Measurements from ENCODE around the gene LRRFIP1. TPM values are rescaled to one million over a fixed set of nuclear protein-coding genes. Genes with fewer than 3 reads are reported as not detected.
A peak's percentile ranks its signal among the peaks of the same experiment; 100 is the strongest.

LRRFIP1 gene
- total and polyA plus RNA-seq, 2 of the 13 experiments (the other 11 are each of a cell fraction or from before 2014, with no cell fraction given): 15.9 to 40.5 TPM

DNA sequence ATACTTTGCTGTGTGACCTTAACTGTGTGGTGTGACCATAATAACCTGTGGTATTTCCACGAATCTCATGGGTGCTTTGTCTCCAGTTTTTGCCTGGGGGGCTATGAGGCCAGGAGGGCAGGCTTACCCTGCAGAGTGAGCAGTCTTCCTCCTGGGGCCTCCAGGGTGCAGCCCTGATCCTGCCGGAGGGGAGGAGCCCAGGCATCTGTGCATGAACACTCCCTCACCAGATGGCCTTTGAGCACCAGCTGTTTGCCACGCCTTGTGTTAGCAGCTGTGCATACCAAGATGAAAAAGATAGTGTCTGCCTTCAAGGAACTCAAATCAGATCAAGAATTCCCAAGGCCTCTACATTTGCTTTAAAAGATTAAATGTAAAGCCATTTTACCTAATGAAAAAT, 96.2 kb downstream of the LRRFIP1 start (continued):
- TF ChIP-seq MXD4 (CRISPR knock-in tag; IDR thresholded peaks at IDR 0.05) (no peak; the same call in 1 of the 2 replicates), SKI (IDR thresholded peaks at IDR 0.05; ENCODE audit: partially characterized antibody) (no peak), ZNF670 (CRISPR knock-in tag; IDR thresholded peaks at IDR 0.05; ENCODE audit: borderline replicate concordance) (no peak), NR2F6 (IDR thresholded peaks at IDR 0.05) (no peak), NR2F6 (CRISPR knock-in tag; IDR thresholded peaks at IDR 0.05) (peak; percentile 42; the same call in 1 of the 2 replicates), ZNF549 (CRISPR knock-in tag; IDR thresholded peaks at IDR 0.05) (no peak), ARNTL (CRISPR knock-in tag; IDR thresholded peaks at IDR 0.05) (no peak), ARID4A (CRISPR knock-in tag; IDR thresholded peaks at IDR 0.05; ENCODE audit: borderline replicate concordance) (peak; percentile 84), MBD4 (IDR thresholded peaks at IDR 0.05; ENCODE audit: borderline replicate concordance, low read length) (no peak), ZNF260 (CRISPR knock-in tag; IDR thresholded peaks at IDR 0.05; ENCODE audit: borderline replicate concordance, low read depth) (no peak), HDAC6 (IDR thresholded peaks at IDR 0.05; ENCODE audit: low read depth, low read length) (no peak), TEAD3 (CRISPR knock-in tag; optimal IDR thresholded peaks at IDR 0.05; ENCODE audit: borderline replicate concordance) (peak; percentile 97), ZFP90 (CRISPR knock-in tag; IDR thresholded peaks at IDR 0.05; ENCODE audit: borderline replicate concordance) (0 out of 2 replicates have a peak, but pooled peaks have one; percentile 49), PLRG1 (conservative IDR thresholded peaks at IDR 0.05) (no peak), ZBED4 (CRISPR knock-in tag; IDR thresholded peaks at IDR 0.05; ENCODE audit: borderline replicate concordance) (no peak), U2AF2 (IDR thresholded peaks at IDR 0.05; ENCODE audit: low read depth, low read length) (no peak), MXI1 (IDR thresholded peaks at IDR 0.05; ENCODE audit: borderline replicate concordance, low read depth, low read length) (peak; percentile 23; the same call in 1 of the 3 replicates), ZC3H13 (CRISPR knock-in tag; IDR thresholded peaks at IDR 0.05) (no peak)
- TF ChIP-seq, protein P1, sequence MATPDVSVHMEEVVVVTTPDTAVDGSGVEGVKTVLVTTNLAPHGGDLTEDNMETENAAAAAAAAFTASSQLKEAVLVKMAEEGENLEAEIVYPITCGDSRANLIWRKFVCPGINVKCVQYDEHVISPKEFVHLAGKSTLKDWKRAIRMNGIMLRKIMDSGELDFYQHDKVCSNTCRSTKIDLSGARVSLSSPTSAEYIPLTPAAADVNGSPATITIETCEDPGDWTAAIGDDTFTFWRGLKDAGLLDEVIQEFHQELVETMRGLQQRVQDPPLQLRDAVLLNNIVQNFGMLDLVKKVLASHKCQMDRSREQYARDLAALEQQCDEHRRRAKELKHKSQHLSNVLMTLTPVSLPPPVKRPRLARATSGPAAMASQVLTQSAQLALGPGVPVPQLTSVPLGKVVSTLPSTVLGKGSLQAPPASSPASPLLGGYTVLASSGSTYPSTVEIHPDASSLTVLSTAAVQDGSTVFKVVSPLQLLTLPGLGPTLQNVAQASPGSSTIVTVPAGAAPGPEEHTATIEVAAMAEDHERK (CRISPR knock-in tag; IDR thresholded peaks at IDR 0.05; ENCODE audit: low read depth): no peak
- TF ChIP-seq, protein P2, sequence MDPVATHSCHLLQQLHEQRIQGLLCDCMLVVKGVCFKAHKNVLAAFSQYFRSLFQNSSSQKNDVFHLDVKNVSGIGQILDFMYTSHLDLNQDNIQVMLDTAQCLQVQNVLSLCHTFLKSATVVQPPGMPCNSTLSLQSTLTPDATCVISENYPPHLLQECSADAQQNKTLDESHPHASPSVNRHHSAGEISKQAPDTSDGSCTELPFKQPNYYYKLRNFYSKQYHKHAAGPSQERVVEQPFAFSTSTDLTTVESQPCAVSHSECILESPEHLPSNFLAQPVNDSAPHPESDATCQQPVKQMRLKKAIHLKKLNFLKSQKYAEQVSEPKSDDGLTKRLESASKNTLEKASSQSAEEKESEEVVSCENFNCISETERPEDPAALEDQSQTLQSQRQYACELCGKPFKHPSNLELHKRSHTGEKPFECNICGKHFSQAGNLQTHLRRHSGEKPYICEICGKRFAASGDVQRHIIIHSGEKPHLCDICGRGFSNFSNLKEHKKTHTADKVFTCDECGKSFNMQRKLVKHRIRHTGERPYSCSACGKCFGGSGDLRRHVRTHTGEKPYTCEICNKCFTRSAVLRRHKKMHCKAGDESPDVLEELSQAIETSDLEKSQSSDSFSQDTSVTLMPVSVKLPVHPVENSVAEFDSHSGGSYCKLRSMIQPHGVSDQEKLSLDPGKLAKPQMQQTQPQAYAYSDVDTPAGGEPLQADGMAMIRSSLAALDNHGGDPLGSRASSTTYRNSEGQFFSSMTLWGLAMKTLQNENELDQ (CRISPR knock-in tag; IDR thresholded peaks at IDR 0.05; ENCODE audit: borderline replicate concordance): no peak

All from HepG2 (cell line).